GM06990 (cell line): Measurements from ENCODE around the gene DDX42.

ENCODE experiments used
- DNase-seq: peaks from one replicate; pipeline ENCODE4 v3.0.0-alpha.2; 2011; ENCODE audit not compliant: insufficient read length; ENCODE audit errors: extremely low read depth
- H3K27me3 ChIP-seq: replicated peaks from 2 replicates; pipeline ENCODE4 v1.6.0; 2011; ENCODE audit warnings: low read length; ENCODE audit not compliant: control insufficient read depth, insufficient read depth
- H3K36me3 ChIP-seq: 2 replicates; pipeline ENCODE4 v1.5.1; 2011; ENCODE audit warnings: low read length; ENCODE audit not compliant: control insufficient read depth, insufficient read depth
- H3K4me3 ChIP-seq: replicated peaks from 2 replicates; pipeline ENCODE4 v1.5.1; 2011; ENCODE audit warnings: low read depth, mild to moderate bottlenecking, control low read depth, low read length
- CTCF ChIP-seq: IDR thresholded peaks from 2 replicates; pipeline ENCODE4 v1.5.1; 2011; ENCODE audit warnings: low read length, control low read depth, mild to moderate bottlenecking, inconsistent platforms; ENCODE audit not compliant: insufficient read depth, poor library complexity, severe bottlenecking

The DDX42 gene

GRCh38 chr17:63772801-63773271, 1.1 kb upstream of the DDX42 start:
- no peak for DNase-seq
- H3K36me3 ChIP-seq = peaks cover under 1% of the 10 kb centered on the region
- no peak for TF ChIP-seq CTCF
- peak overlapping the region; percentile 96 for H3K4me3 ChIP-seq
- H3K27me3 ChIP-seq = no peaks in the 10 kb centered on the region

GRCh38 chr17:63773272-63774140, 464 bp upstream of the DDX42 start, which contains the start of gene CCDC47:
CCDC47 (minus strand) TSS chr17:63773597; CDS start chr17:63766175, 7,422 bp downstream.
- H3K36me3 ChIP-seq = peaks cover 4% of the 10 kb centered on the region
- no peak for TF ChIP-seq CTCF
- no peaks in the 10 kb centered on the region for H3K27me3 ChIP-seq
- peak within 1 kb of the TSS; percentile 96 for H3K4me3 ChIP-seq
- DNase-seq = peak; percentile 99

DNA sequence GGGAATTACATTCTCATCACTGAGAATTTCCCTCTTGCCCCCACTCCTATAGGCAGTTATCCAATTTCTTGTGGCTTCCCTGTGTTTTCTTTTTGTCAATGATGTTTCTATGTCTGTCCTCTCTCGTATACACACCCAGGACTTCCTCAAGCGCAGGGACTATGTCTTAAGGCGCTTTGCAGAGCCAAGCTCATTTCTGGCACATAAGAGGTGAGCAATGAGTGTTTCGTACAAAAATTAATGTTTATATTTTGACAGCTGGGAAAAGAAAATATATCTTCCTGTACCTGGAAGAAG, 947 bp downstream of the DDX42 start:
- peaks cover 4% of the 10 kb centered on the region for H3K36me3 ChIP-seq
- TF ChIP-seq CTCF = no peak
- peak overlapping the region; percentile 92 for H3K4me3 ChIP-seq
- H3K27me3 ChIP-seq = no peaks in the 10 kb centered on the region
- no peak for DNase-seq

GRCh38 chr17:63775420-63775819, 1.4 kb downstream of the DDX42 start:
- TF ChIP-seq CTCF = no peak

DNA sequence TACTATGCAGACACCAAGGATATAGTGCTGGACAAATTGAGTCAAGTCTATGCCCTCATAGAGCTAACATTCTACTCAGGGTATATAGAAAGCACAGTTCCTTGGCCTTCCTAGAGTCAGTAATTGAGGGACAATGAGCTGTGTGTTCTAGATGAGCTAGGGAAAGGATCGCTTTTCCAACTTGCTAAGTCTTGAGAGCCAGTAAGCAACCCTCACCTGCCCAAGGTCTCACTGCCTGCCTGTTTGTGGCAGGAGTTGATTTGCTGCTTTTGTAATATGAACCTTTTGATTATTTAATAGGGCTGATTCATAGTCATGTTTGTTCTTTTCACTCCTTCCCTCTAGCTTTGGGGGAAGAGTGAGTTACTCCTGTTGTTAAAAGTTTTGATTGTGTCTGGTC, 6.5 kb downstream of the DDX42 start:
- no peak overlapping the region for H3K4me3 ChIP-seq
- DNase-seq = no peak
- peaks cover 4% of the 10 kb centered on the region for H3K36me3 ChIP-seq
- TF ChIP-seq CTCF = no peak
- H3K27me3 ChIP-seq = no peaks in the 10 kb centered on the region

More at GRCh38 chr17:63775420-63775819, 1.4 kb downstream of the DDX42 start:
- DNase-seq = no peak
- H3K27me3 ChIP-seq = no peaks in the 10 kb centered on the region
- peak overlapping the region; percentile 92 for H3K4me3 ChIP-seq
- H3K36me3 ChIP-seq = peaks cover 4% of the 10 kb centered on the region
